DMS79 treated with DMSO at 0.1 percent for 48 hours (cell line): ENCODE measurements around the gene CD68.
A peak's percentile ranks its signal among the peaks of the same experiment; 100 is the strongest.
"Not testable (repeated sequence)": the region's sequence is repeated elsewhere in the genome, so short reads cannot be mapped to it uniquely, and the experiment has no call there.

Experiments
- DNase-seq: peaks from one replicate; lab custom pipeline; 2025; lab: John Stamatoyannopoulos, UW

The CD68 gene

GRCh38 chr17:7580604-7581575, 1.5 kb downstream of the CD68 start:
- DNase-seq: no peak

- DNase-seq: no peak
Observed at GRCh38 chr17:7582396-7583252, 3.2 kb downstream of the CD68 start.

GRCh38 chr17:7583253-7584109, 4.0 kb downstream of the CD68 start, which contains the start of gene MPDU1:
Gene MPDU1, plus strand, starts transcription at chr17:7583852. Its CDS starts 11 bp downstream, at chr17:7583863.
- DNase-seq: peak; percentile 98

GRCh38 chr17:7586673-7587419, 7.4 kb downstream of the CD68 start:
- DNase-seq: no peak

- no peak for DNase-seq
Observed at GRCh38 chr17:7587420-7588151, 8.1 kb downstream of the CD68 start.

- no peak for DNase-seq
Observed at GRCh38 chr17:7588553-7589203, 9.2 kb downstream of the CD68 start.

GRCh38 chr17:7589204-7589868, 9.9 kb downstream of the CD68 start:
- DNase-seq: no peak

GRCh38 chr17:7589891-7590691, 10.7 kb downstream of the CD68 start, which contains the start of gene SOX15:
Gene SOX15, minus strand, starts transcription at chr17:7590094. Its CDS starts 418 bp downstream, at chr17:7589676.
- DNase-seq: no peak

GRCh38 chr17:7590743-7591142, 11.3 kb downstream of the CD68 start:
- DNase-seq: no peak

- no peak for DNase-seq
Observed at GRCh38 chr17:7591596-7591995, 12.2 kb downstream of the CD68 start.

- no peak for DNase-seq
Observed at GRCh38 chr17:7592422-7593021, 13.1 kb downstream of the CD68 start.

GRCh38 chr17:7593296-7593695, 13.9 kb downstream of the CD68 start:
- DNase-seq: no peak

GRCh38 chr17:7597561-7597960, 18.1 kb downstream of the CD68 start:
- not testable (repeated sequence) for DNase-seq

- no peak for DNase-seq
Observed at GRCh38 chr17:7606280-7606679, 26.8 kb downstream of the CD68 start.

- DNase-seq: no peak
Observed at GRCh38 chr17:7610641-7611040, 31.2 kb downstream of the CD68 start.

GRCh38 chr17:7611635-7612293, 32.3 kb downstream of the CD68 start:
- DNase-seq: no peak

- DNase-seq: no peak
Observed at GRCh38 chr17:7612294-7612640, 32.8 kb downstream of the CD68 start.
